Peyer's patch (tissue), 4 donors: ENCODE results near the gene NEK6. TPM values are rescaled to one million over a fixed set of nuclear protein-coding genes. Genes with fewer than 3 reads are reported as not detected.

ENCODE experiments used
- DNase-seq, 3 donors: peaks; one replicate each; pipeline ENCODE4 v3.0.0-alpha.2; 2017 to 2019
- H3K27ac ChIP-seq, 4 donors: fragments of 200-600 bp; sonication (generic); one replicate each; pipeline ENCODE4 v1.5.1; 2016 to 2019
- H3K27me3 ChIP-seq, 2 donors: fragments of 200-600 bp; sonication (generic); one replicate each; pipeline ENCODE4 v1.5.1; 2019
- H3K36me3 ChIP-seq, 3 donors: fragments of 200-600 bp; sonication (generic); one replicate each; pipeline ENCODE4 v1.5.1; 2016 to 2019
- H3K4me1 ChIP-seq, 4 donors: fragments of 200-600 bp; sonication (generic); one replicate each; pipeline ENCODE4 v1.5.1; 2016 to 2019
- H3K4me3 ChIP-seq, 4 donors: fragments of 200-600 bp; sonication (generic); 1 replicate in 3 of 4; 2 replicates in 1 of 4; pipeline ENCODE4 v1.5.1; 2016 to 2019; ENCODE audit warnings: mild to moderate bottlenecking in 1 of 4
- H3K9me3 ChIP-seq, 4 donors: fragments of 200-600 bp; sonication (generic); one replicate each; pipeline ENCODE4 v1.5.1; 2016 to 2019; ENCODE audit warnings: mild to moderate bottlenecking in 1 of 4
- CTCF ChIP-seq, 6 experiments: fragments of 450-650 bp in 4 of 6; fragments of 200-600 bp in 2 of 6; sonication (generic) in 1 of 6; IDR thresholded peaks; one replicate each; pipeline ENCODE4 v1.5.1; 2017 to 2019; ENCODE audit warnings: antibody characterized with exemption in 6 of 6, mild to moderate bottlenecking in 3 of 6, moderate library complexity in 1 of 6
- POLR2A ChIP-seq, 2 donors: fragments of 450-650 bp; IDR thresholded peaks; one replicate each; pipeline ENCODE4 v1.5.1; 2017; ENCODE audit warnings: antibody characterized with exemption in 2 of 2, mild to moderate bottlenecking in 2 of 2, moderate library complexity in 2 of 2
- total RNA-seq, 4 donors: library from RNA; depleted of rRNA; stranded (reverse); fragments of >200 nt; gene quantifications; one replicate each; pipeline ENCODE4 v1.1.0, GENCODE V29; 2016

Gene NEK6
- total RNA-seq, 4 donors from 2014 or later: 38.4 to 77.6 (median 46.9) TPM

GRCh38 chr9:124369231-124369797, 111.6 kb downstream of the NEK6 start:
- TF ChIP-seq POLR2A (IDR thresholded peaks at IDR 0.05) (no peak), CTCF (IDR thresholded peaks at IDR 0.05) (no peak)

GRCh38 chr9:124370896-124371582, 113.3 kb downstream of the NEK6 start:
- no peaks in the 10 kb centered on the region for H3K4me1 ChIP-seq
- H3K4me3 ChIP-seq: no peak overlapping the region
- H3K9me3 ChIP-seq: no peaks in the 10 kb centered on the region
- peaks cover 0 to 17% (median 0%) of the 10 kb centered on the region in 3 donors for H3K36me3 ChIP-seq
- H3K27ac ChIP-seq: no peak overlapping the region
- H3K27me3 ChIP-seq: no peaks in the 10 kb centered on the region
- no peak for DNase-seq
- TF ChIP-seq CTCF (IDR thresholded peaks at IDR 0.05): no peak
- TF ChIP-seq POLR2A (IDR thresholded peaks at IDR 0.05): no peak

More at GRCh38 chr9:124369231-124369797, 111.6 kb downstream of the NEK6 start:
- DNase-seq: no peak
- no peaks in the 10 kb centered on the region for H3K9me3 ChIP-seq
- no peak overlapping the region for H3K4me3 ChIP-seq
- H3K27ac ChIP-seq: no peak overlapping the region
- H3K27me3 ChIP-seq: no peaks in the 10 kb centered on the region
- H3K4me1 ChIP-seq: no peaks in the 10 kb centered on the region
- H3K36me3 ChIP-seq: peaks cover 0 to 6% (median 0%) of the 10 kb centered on the region in 3 donors

GRCh38 chr9:124372038-124372437, 114.3 kb downstream of the NEK6 start:
- TF ChIP-seq POLR2A (IDR thresholded peaks at IDR 0.05): no peak
- no peak for TF ChIP-seq CTCF (IDR thresholded peaks at IDR 0.05)
- no peak for DNase-seq
- H3K4me3 ChIP-seq: no peak overlapping the region

GRCh38 chr9:124373386-124373785, 115.6 kb downstream of the NEK6 start:
- H3K27ac ChIP-seq: no peak overlapping the region
- H3K27me3 ChIP-seq: no peaks in the 10 kb centered on the region
- peaks cover 0 to 3% (median 0%) of the 10 kb centered on the region in 4 donors for H3K4me1 ChIP-seq
- peaks cover 0 to 12% (median 0%) of the 10 kb centered on the region in 3 donors for H3K36me3 ChIP-seq
- no peaks in the 10 kb centered on the region for H3K9me3 ChIP-seq
- DNase-seq: no peak
- no peak overlapping the region for H3K4me3 ChIP-seq
- TF ChIP-seq POLR2A (IDR thresholded peaks at IDR 0.05) (no peak), CTCF (IDR thresholded peaks at IDR 0.05) (no peak)

More at GRCh38 chr9:124372038-124372437, 114.3 kb downstream of the NEK6 start:
- Histone ChIP-seq H3K9me3 (no peaks in the 10 kb centered on the region), H3K36me3 (peaks cover 0 to 12% (median 0%) of the 10 kb centered on the region in 3 donors), H3K4me1 (no peaks in the 10 kb centered on the region), H3K27ac (no peak overlapping the region), H3K27me3 (no peaks in the 10 kb centered on the region)

GRCh38 chr9:124373851-124374250, 116.1 kb downstream of the NEK6 start:
- Histone ChIP-seq H3K27ac (no peak overlapping the region), H3K36me3 (peaks cover 0 to 12% (median 0%) of the 10 kb centered on the region in 3 donors), H3K27me3 (no peaks in the 10 kb centered on the region), H3K4me3 (no peak overlapping the region), H3K4me1 (peaks cover 0 to 7% (median 0%) of the 10 kb centered on the region in 4 donors), H3K9me3 (no peaks in the 10 kb centered on the region)
- DNase-seq: no peak
- no peak for TF ChIP-seq POLR2A (IDR thresholded peaks at IDR 0.05)
- TF ChIP-seq CTCF (IDR thresholded peaks at IDR 0.05): no peak
